GM20431 (cell line): ENCODE measurements around the gene LRRC10B.
"Not testable (repeated sequence)": the region's sequence is repeated elsewhere in the genome, so short reads cannot be mapped to it uniquely, and the experiment has no call there.

Experiments used
- in situ Hi-C: fragments of 300-500 bp; cut with MseI, MboI; formaldehyde crosslinking; loops from one replicate; pipeline ENCODE4 v1.15.0; 2020; ENCODE audit warnings: low sequenced_read_pairs; ENCODE audit not compliant: unreplicated experiment

The LRRC10B gene

DNA sequence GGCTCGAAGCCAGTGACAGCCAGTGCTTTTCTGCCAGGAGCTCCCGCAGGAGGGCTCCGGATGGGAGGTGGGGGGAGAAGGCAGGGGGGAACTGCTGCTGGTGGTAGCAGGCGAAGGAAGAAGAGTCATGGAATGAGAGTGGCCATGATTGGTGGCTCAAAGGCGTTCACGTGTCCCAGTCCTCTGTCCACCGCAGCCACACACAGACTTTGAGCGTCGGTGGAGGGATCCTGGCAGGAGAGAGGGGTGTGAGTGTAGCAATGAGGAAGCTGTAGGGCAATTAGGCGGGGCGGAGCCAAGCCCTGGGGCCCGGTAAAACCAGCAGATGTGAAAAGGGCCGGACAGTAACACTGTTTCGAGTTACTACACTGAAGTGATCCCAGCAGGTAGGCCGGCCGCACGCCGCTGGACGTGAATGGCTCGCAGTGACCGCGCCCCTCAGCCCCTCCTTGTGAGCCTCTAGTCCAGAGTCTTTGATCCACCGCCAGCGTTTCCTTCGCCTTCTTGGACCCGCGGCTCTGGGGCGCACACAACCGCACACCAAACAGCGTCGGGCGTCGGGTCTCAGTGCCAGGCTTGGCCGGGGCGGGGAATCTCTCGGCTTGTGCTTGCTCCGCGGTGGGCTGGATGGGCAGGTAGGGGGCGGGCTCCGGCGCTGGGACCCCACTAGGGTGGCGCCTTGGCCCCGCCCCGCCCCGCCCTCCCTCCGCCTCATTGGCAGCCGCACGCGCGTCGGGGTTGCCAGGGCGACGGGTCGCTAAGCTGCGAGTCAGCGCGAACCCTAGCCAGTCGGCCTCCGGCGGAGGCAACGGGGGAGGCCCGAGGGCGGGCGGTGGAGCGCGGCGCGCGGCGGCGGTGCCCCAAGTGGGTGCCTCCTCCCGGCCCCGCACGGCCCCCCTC, at the start of gene LRRC10B:
LRRC10B (plus strand) TSS at position 788 of the 900 bp plus-strand sequence. CDS start 250 bp downstream, outside the sequence.
- in situ Hi-C loops, result no loop called here

DNA sequence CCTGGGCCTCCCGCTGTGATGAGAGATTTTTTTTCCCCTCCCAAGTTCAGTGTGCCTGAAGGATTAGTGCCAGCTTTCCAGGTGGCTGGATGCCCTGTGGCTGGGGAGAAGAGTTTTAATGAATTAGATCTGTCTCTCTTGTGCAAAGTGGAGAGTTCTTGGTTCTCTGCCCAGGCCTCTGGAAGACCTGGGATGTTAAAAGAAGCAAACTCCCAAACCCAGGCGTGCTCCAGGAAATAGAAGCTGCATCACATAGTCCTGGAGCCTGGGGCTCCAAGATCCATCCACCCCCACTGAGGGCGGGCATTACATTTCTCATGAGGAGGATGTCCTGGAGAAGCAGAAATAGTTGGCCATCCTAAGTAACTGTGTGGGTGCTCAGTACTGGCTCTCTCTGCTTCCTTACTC, 48.1 kb upstream of the LRRC10B start:
- in situ Hi-C loops, result no loop called here

DNA sequence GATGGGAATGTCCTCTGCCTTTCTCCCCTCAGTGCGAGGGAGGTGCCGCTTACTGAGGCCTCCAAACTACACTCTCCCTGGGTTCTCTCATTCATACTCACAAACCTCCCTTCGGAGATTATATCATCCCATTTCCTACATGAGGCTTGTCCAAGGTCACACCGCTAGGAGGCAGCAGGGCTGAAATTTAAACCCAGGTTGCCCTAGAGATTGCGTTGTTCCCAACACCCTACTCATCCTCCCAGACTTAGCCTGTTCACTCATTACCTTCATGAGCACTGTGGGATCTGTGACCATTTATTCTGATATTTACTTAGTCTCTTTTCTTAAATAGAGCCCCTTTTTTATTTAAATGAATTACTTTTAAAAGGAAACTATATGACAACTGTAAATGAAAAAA, 47.6 kb upstream of the LRRC10B start:
- in situ Hi-C loops, result no loop called here

DNA sequence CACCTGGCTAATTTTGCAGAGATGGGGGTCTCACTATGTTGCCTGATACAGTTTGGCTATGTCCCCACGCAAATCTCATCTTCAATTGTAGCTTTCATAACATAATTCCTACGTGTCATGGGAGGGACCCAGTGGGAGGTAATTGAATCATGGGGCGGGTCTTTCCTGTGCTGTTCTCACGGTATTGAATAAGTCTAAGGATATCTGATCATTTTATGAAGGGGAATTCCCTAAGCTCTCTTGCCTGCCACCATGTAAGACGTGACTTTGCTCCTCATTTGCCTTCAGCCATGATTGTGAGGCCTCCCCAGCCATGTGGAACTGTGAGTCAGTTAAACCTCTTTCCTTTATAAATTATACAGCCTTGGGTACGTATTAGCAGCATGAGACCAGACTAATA, 40.9 kb upstream of the LRRC10B start:
- in situ Hi-C loops, result not testable (repeated sequence)

DNA sequence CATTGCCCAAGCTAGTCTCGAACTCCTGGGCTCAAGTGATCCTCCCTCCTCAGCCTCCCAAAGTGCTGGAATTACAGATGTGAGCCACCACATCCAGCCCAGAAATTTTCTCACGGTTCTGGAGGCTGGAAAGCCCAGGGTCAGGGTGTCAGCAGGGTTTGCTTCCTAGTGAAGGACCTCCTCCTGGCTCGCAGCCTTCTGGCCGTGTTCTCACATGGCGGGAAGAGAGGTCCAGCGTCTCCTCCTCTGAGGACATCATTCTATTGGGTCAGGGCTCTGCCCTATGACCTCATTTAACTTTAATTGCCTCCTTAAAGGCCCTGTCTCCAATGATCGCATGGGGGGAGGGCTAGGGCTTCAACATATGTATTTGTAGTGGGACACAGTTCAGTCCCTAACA, 40.5 kb upstream of the LRRC10B start:
- in situ Hi-C loops, result no loop called here

DNA sequence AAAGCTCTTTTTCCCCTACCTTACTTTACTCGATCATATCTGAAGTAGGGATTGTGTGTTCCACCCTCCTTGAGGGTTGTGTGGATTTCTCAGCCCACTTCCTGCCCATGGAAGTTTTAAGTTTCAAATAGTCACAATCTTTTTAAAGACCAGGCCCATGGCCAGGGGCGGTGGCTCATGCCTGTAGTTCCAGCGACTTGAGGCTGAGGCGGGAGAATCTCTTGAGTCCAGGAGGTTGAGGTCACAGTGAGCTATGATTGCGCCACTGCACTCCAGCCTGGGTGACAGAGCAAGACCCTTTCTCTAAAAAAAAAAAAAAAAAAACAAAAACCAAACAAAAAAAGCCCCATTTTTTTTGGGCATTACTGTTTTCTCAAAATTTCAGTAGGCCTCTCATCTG, 36.3 kb upstream of the LRRC10B start:
- in situ Hi-C loops, result no loop called here

DNA sequence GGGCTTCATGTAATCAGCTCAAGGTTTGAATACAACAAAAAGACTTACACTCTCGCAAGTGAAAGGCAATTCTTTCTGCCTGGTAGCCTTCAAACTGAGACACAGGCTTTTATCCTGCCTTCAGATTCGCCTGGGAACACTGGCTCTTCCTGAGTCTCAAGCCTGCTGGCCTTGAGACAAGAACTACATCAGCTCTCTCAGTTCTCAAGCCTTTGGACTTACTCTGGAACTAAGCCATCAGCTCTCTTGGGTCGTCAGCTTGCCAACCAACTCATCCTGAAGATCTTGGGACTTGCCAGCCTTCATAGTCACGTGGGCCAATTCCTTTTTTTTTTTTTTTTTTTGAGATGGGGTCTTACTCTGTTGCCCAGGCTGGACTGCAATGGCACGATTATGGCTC, 35.7 kb upstream of the LRRC10B start:
- in situ Hi-C loops, result no loop called here

DNA sequence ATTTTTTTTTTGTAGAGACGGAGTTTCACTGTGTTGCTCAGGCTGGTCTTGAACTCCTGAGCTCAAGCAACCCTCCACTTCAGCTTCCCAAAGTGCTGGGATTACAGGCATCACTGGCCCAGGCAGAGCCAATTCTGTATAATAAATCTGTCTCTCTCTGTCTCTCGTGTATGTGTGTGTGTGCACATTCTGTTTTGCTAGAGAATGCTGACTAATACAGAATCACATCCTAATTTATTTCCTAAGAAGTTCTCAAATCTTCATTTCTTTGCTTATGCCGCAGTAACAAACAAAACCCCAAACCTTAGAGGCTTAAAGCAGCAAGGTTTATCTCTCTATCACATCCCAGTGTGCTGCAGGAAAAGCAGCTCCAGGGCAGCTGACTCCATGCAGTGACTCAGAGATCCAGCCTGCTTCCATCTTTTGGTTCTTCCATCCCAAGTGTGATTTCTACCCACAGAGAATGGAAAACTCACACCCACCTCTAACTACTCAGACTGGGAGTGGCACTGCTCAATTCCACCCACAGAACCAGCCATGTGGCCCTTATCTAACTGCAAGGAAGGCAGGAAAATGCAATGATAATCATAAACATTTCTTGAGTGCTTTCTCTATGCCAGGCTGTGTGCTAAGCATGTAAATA, 35.1 kb upstream of the LRRC10B start:
- in situ Hi-C loops, result no loop called here

DNA sequence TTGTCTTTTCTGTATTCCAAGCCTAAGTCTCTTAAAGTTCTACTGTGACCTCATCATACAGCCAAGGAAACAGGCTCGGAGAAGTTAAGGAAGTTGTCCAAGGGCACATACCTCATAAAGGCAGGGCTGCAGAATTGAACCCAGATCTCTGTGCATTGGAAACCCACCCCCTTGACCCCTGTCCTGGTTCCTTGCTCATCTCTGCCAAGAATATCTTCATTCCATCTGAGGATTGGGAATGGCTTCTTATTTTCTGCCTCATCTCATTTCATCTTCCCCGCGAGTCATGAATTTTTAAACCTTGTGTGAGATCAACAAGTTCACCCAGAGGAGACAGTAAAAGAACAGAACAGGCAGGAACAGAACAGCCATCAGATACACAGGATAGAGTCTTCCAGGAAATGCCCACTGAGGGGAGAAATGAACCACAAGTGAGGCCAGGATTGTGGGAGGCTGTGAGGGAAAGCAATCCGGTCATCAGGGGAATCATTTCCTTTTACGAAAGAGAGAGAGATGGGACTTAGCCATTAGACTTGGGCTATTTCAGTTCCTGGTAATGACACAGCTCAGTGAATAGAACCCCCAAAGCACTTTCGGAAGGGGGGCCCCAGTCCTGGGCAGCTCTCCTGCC, 34.4 kb upstream of the LRRC10B start:
- in situ Hi-C loops, result no loop called here

DNA sequence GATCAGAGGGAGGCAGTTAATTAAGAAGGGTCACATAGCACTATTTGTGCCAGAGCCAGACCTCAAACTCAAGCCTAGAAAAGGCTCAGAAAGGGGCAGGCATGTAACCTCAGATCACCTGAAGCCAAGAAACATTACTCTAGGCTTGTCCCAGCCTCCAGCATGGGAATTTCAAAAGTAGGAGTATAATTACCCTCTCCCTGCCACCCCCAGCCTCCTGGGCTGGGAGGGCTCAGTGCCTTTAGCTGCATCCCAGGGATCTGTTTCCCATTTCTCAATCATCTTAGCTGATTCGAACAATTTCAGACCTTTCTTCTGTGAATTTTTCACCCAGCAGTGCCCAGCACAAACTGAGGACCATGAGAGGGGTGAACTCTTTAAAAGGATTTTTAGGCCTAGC, 33.1 kb upstream of the LRRC10B start:
- in situ Hi-C loops, result no loop called here

DNA sequence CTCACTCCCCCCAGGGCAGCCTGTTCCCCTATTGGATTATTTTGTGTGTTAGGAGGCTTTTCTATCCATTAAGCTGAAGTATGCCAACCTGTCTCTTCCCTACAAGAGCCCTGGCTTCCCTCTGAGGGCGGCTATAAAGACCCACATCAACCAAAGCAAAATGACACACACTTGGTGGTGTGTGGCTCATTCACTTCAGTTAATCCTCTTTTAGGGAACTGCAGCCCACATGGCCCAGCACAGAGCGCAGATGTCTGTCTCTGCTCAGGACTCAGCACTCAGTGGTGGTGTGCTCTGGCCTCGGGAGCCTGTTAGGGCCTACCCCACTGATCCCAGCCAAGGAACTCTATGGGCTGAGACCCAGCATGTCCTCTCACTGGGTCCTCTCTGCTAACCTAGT, 32.2 kb upstream of the LRRC10B start:
- in situ Hi-C loops, result no loop called here

DNA sequence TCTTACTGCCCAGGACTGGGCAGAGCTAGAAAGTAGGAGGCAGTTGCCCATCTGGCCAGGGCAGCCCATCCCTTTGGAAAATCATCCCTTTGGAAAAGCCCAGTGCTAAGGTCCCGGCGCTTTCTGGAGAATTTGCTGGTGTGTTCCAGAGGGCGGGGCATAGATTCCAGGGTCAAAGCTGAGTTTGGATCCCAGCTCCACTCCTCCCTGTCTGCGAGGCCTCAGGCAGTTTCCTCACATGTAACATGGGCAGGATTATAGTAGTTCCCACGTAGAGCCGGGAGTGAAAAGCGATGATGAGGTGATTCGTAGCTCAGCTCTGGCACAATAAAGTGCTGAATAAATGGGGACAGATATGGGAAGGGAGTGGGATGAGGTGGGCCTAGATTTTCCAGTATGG, 31.4 kb upstream of the LRRC10B start:
- in situ Hi-C loops, result no loop called here

DNA sequence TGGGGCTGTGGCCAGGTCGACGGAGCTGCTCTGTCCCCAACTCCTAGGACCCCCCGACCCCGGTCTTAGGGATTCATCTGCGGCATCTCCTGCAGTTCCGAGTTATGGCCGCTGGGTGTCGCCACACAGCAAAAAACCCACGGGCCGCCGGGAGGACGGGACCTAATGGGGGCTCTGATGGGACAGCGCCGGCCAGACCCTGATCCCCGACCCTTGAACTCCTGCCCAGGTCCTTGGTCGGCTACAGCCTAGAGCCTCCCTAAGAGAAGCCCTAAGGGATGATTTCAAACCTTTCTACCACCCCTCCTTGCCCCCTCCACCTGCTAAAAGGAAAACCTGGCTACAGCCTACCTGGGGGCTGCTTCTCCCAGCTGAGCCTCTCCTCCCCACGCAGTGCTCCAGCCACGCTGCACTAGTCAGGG, 30.8 kb upstream of the LRRC10B start:
- in situ Hi-C loops, result no loop called here

DNA sequence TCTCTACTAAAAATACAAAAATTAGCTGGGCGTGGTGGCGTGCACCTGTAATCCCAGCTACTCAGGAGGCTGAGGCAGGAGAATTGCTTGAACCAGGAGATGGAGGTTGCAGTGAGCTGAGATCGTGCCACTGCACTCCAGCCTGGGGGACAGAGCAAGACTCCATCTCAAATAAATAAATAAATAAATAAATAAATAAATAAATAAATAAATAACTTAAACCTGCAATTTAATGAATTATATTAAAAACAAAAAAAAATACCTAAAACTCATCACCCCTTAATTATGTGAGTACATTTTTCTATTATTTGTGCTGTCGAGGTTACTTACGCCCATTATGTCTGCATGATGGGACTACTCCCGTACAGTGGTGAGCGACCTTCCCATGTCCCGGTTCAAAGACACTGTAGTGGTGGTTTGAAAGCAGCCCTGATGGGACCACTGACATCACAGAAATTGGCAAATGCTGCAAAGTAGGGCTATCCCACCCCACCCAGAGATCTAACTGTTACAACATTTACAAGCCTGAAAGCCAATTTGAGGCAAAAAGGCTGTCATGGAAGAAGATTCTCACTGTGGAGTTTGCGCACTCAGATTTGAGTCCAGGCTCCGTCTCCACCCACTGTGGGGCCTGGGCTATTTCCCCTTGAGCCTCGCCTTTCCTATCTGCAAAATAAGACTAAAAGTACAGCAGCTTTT, 29.0 kb upstream of the LRRC10B start:
- in situ Hi-C loops, result not testable (repeated sequence)

DNA sequence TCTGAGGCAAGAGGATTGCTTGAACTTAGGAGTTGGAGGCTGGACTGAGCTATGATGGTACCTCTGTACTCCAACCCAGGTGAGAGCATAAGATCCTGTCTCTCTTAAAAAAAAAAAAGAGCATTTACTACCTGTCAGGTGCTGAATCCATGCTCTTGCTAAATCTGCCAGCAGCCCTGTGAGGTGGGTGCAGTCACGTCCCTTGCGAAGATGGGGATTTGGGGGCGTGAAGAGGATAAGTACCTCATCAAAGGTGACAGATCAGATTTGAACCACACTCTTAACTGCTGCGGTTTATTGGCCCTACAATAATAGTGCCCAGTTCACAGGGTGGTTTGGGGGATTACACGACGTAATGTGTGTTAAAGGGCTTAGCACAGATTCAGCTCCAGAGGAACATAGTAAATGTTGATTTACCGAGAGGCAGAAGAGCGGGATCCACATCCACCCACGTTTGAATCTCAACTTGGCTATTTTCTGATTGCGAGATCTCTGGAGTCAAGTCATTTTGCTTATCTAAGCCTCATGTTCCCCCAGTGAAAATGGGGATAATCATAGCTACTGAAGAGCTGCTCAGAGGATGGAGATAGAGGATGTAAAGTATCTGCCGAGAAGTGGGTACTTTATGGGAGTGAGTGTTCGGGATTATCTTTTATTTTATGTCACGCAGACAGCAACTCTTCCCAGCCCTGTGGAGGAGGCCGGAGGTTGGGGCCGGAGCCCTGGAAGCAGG, 28.1 kb upstream of the LRRC10B start:
- in situ Hi-C loops, result no loop called here

DNA sequence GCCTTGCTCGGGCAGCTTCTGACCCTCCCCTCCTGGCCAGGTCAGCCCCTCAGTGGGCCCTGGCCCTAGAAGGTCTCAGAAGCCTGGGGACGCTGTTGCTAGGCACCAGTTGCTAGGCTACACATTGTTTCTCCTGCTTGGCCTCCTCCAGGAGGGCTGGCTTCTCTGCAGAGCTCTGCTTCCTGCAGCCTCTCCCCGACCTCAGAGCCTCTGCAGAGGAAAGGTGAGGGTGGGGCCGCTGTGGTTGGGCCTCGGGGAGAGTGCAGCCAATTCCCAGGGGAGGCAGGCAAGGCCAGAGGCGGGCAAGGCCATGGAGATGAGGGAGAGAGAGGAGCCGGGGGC, 27.6 kb upstream of the LRRC10B start:
- in situ Hi-C loops, result no loop called here

DNA sequence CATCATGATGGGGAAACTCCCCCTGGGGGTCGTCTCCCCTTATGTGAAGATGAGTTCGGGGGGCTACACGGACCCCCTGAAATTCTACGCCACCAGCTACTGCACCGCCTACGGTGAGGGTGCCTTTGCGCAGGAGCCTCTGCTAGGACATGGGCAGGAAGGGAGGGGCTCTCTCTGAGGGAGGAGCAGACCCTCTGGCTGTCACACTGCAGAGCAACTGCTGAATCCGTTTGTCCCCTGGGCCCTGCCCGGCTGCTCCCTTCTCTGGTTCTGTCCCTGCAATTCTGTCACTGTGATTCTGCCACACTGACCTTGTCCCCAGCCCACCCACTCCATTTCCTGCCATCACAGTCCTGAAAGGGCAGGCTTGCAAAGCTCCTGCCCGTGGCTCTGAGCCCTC, 26.7 kb upstream of the LRRC10B start:
- in situ Hi-C loops, result no loop called here

DNA sequence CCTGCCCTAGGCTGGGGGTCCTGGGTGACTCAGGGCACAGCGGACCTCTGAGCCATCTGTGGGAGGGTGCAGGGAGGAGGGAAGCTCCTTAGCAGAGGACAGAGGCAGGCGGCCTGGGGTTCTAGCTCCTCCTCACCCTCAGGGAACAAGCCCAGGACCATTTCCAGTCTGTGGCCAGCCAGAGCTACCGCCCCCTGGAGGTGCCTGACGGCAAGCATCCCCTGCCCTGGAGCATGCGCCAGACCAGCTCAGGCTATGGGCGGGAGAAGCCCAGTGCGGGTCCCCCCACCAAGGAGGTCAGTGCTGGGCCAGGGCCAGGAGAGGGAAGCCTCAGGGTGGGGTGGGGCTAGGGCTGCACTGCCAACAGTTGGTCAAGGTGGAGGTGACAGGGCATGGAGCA, 26.0 kb upstream of the LRRC10B start:
- in situ Hi-C loops, result no loop called here

DNA sequence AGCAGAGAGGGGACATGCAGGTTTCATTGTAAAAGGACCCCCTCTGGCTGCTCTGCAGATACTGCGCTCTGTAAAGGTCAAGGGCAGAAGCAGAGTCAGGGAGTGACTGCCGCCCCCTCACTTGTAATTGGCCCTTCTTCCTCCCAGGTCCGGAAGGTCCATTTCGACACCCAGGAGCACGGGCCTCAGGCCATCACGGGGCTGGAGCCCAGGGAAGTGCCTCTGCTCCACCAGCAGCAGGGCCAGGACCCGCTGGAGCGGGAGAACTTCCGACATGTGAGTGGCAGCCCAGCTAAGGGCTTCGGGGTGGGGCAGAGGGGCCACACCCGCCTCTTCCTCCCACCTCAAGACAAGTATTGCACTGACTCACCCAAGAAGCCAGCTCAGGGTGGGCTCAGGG, 24.0 kb upstream of the LRRC10B start:
- in situ Hi-C loops, result no loop called here

DNA sequence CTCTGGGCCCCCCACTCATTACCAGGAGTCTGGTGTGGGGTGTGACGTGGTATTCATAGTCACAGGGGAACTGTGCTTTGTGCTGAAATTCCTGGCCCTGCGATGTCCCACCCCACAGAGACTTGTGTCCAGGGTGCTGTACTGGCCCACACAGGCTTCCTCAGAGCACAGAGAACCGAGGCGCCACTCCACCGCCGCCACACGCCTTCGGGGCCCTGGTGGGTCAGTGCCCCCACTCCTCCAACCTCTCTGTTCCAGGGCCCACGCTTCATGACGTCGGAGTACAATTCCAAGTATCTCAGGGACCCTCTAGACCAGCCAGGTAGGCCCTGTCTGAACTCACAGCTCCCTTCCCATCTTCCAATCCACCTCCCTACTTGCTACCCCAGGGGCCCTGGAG, 23.5 kb upstream of the LRRC10B start:
- in situ Hi-C loops, result no loop called here
